GM12878 (cell line): ENCODE measurements around the gene ZNF506. TPM values are rescaled to one million over a fixed set of nuclear protein-coding genes. Genes with fewer than 3 reads are reported as not detected.

Source experiments
- ATAC-seq: fragments of 200-7000 bp; cut with Tn5 transposase; 3 replicates; pipeline ENCODE4 v1.9.1; 2020; ENCODE audit warnings: mild to moderate bottlenecking, moderate library complexity
- BruUV-seq: library from RNA; stranded (reverse); fragments of 400-500 nt; replicated peaks from 2 replicates; lab custom pipeline; 2021; lab: Mats Ljungman, UMichigan
- CTCF ChIA-PET: fragments of 300-600 bp; sonication (Branson Sonifier 250); formaldehyde crosslinking; extraction: SDS; loops from one replicate; lab custom pipeline; 2021; ENCODE audit warnings: inconsistent platforms; lab: Yijun Ruan, JAX
- POLR2A ChIA-PET: fragments of 350-600 bp; formaldehyde crosslinking; extraction: SDS; loops from one replicate; lab custom pipeline; 2021; ENCODE audit warnings: inconsistent platforms; lab: Charles Lee
- RAD21 ChIA-PET: fragments of 300-600 bp; sonication (Branson Sonifier 250); formaldehyde crosslinking; loops from one replicate; lab custom pipeline; 2023; ENCODE audit warnings: antibody characterized with exemption; ENCODE audit not compliant: unreplicated experiment; lab: Charles Lee
- SMC1A ChIA-PET: fragments of 300-600 bp; sonication (Branson Sonifier 250); formaldehyde crosslinking; loops from one replicate; lab custom pipeline; 2023; ENCODE audit not compliant: unreplicated experiment, uncharacterized antibody; lab: Charles Lee
- DNase-seq: peaks from one replicate; pipeline ENCODE4 v3.0.0-alpha.2; 2011; ENCODE audit warnings: low read depth, low spot score
- FAIRE-seq: peaks from 3 replicates; lab custom pipeline; 2011; peaks lifted over from hg19 to GRCh38; lab: Jason Lieb, UNC
- H2AFZ ChIP-seq: 2 replicates; pipeline ENCODE4 v1.6.0; 2011; ENCODE audit warnings: low read depth, low read length, control low read depth; ENCODE audit not compliant: control insufficient read depth
- H3K27ac ChIP-seq: 2 replicates; pipeline ENCODE4 v1.5.1; 2011; ENCODE audit warnings: control low read depth; ENCODE audit not compliant: control insufficient read depth, insufficient read depth
- H3K27me3 ChIP-seq, 2 experiments: replicated peaks in 1 of 2; 2 replicates each; pipeline versions ENCODE4 v1.6.0 to v1.6.1; 2011; ENCODE audit warnings: low read length in 1 of 2; ENCODE audit not compliant: control insufficient read depth in 2 of 2, insufficient read depth in 2 of 2
- H3K36me3 ChIP-seq, 2 experiments: 2 replicates each; pipeline ENCODE4 v1.5.1; 2011; ENCODE audit warnings: low read length in 1 of 2; ENCODE audit not compliant: control insufficient read depth in 2 of 2, insufficient read depth in 2 of 2
- H3K4me1 ChIP-seq: 2 replicates; pipeline ENCODE4 v1.6.1; 2011; ENCODE audit warnings: mild to moderate bottlenecking, low read length, moderate library complexity, mixed read lengths; ENCODE audit not compliant: control insufficient read depth, insufficient read depth
- H3K4me2 ChIP-seq: 2 replicates; pipeline ENCODE4 v1.6.0; 2011; ENCODE audit warnings: control low read depth; ENCODE audit not compliant: control insufficient read depth, insufficient read depth
- H3K4me3 ChIP-seq: fragments of 200-600 bp; sonication (generic); 2 replicates; pipeline ENCODE4 v1.5.1; 2016
- H3K79me2 ChIP-seq: 2 replicates; pipeline ENCODE4 v1.6.0; 2011; ENCODE audit warnings: low read length; ENCODE audit not compliant: control insufficient read depth, insufficient read depth
- H3K9ac ChIP-seq: 2 replicates; pipeline ENCODE4 v1.8.0; 2011; ENCODE audit warnings: low read length, control low read depth, mixed read lengths; ENCODE audit not compliant: control insufficient read depth, insufficient read depth
- H3K9me3 ChIP-seq: replicated peaks from 3 replicates; pipeline ENCODE4 v1.5.1; 2011; ENCODE audit warnings: mild to moderate bottlenecking, low read length; ENCODE audit not compliant: control insufficient read depth, insufficient read depth
- H4K20me1 ChIP-seq: 2 replicates; pipeline ENCODE4 v1.6.0; 2011; ENCODE audit not compliant: control insufficient read depth, insufficient read depth
- CEBPB ChIP-seq, 2 experiments: fragments of 150-350 bp in 1 of 2; IDR thresholded peaks; 2 replicates each; pipeline ENCODE4 v1.6.1; 2012 to 2014; ENCODE audit warnings: low read depth in 2 of 2, low read length in 2 of 2, borderline replicate concordance in 1 of 2, inconsistent platforms in 1 of 2
- GABPA ChIP-seq: IDR thresholded peaks from 2 replicates; pipeline ENCODE4 v1.6.1; 2014; ENCODE audit warnings: antibody characterized with exemption, low read depth, mild to moderate bottlenecking, inconsistent platforms
- LARP7 ChIP-seq: fragments of 450-650 bp; IDR thresholded peaks from 2 replicates; pipeline ENCODE4 v1.6.1; 2017; ENCODE audit warnings: mild to moderate bottlenecking
- MEF2A ChIP-seq: IDR thresholded peaks from 2 replicates; pipeline ENCODE4 v1.6.1; 2011; ENCODE audit warnings: low read depth, mild to moderate bottlenecking, low read length, moderate library complexity; ENCODE audit not compliant: insufficient read depth
- MYB ChIP-seq: fragments of 150-350 bp; IDR thresholded peaks from 2 replicates; pipeline ENCODE4 v1.6.1; 2014; ENCODE audit warnings: mild to moderate bottlenecking, low read depth, low read length, borderline replicate concordance
- PML ChIP-seq: IDR thresholded peaks from 2 replicates; pipeline ENCODE4 v1.6.1; 2012; ENCODE audit warnings: low read length, inconsistent platforms
- RFX5 ChIP-seq: IDR thresholded peaks from 2 replicates; pipeline ENCODE4 v1.6.1; 2011; ENCODE audit warnings: low read depth, low read length, improper control_type of control experiment
- YBX1 ChIP-seq: fragments of 450-650 bp; IDR thresholded peaks from 2 replicates; pipeline ENCODE4 v1.6.1; 2016; ENCODE audit warnings: antibody characterized with exemption
- WGBS: methylation state at CpG from one replicate; pipeline ENCODE4 v1.1.6; 2016; ENCODE audit warnings: low lambda C conversion rate; ENCODE audit not compliant: insufficient replicate concordance, insufficient coverage; ENCODE audit errors: missing lambda C conversion rate; 5-methylcytosine and 5-hydroxymethylcytosine counted together
- in situ Hi-C: fragments of 300-500 bp; cut with MboI; formaldehyde crosslinking; loops from 9 replicates; pipeline ENCODE4 v1.14.3; 2018; ENCODE audit warnings: mixed read lengths
- intact Hi-C: fragments of 100-400 bp; cut with micrococcal nuclease; formaldehyde crosslinking; loops from one replicate; pipeline ENCODE4 v1.14.2; 2022; ENCODE audit not compliant: unreplicated experiment
- polyA plus RNA-seq, 11 experiments: library from polyadenylated mRNA; depleted of rRNA in 4 of 11; unstranded in 6 of 11; stranded (reverse) in 5 of 11; fragments of >200 nt; fragmentation: Nextera tagmentation in 4 of 11; fragmentation: Illumina TruSeq in 1 of 11; extraction: Ambion mirVana in 4 of 11; extraction: Trizol in 1 of 11; gene quantifications; 1 replicate in 1 of 11; 2 replicates in 10 of 11; pipeline versions ENCODE4 v1.2.1 to v1.2.3, GENCODE V29; 2011 to 2016; ENCODE audit warnings: inconsistent platforms in 2 of 11, missing spikeins in 2 of 11, low read depth in 1 of 11
- total RNA-seq, 4 experiments: library from RNA; depleted of rRNA in 3 of 4; stranded (reverse); fragments of >200 nt in 3 of 4; fragmentation: Illumina TruSeq in 1 of 4; extraction: Trizol in 1 of 4; gene quantifications; 2 replicates each; pipeline versions ENCODE4 v1.2.1 to v1.2.3, GENCODE V29; 2013 to 2021
- TF ChIP-seq, protein P1 (sequence below): fragments of 450-650 bp; formaldehyde crosslinking; IDR thresholded peaks from 2 replicates; pipeline ENCODE4 v1.4.0; 2022; ENCODE audit warnings: mild to moderate bottlenecking, moderate library complexity
- TF ChIP-seq, protein P2 (sequence below): fragments of 450-650 bp; IDR thresholded peaks from 2 replicates; pipeline ENCODE4 v1.6.1; 2016; ENCODE audit warnings: mild to moderate bottlenecking, moderate library complexity, borderline replicate concordance
- TF ChIP-seq, protein P3 (sequence below): fragments of 450-650 bp; IDR thresholded peaks from 2 replicates; pipeline ENCODE4 v1.6.1; 2016; ENCODE audit warnings: mild to moderate bottlenecking

ZNF506 gene
- total and polyA plus RNA-seq, 10 of the 15 experiments (the other 5 are each of a cell fraction or from before 2014, with no cell fraction given): 3.5 to 12.0 (median 7.9) TPM

DNA sequence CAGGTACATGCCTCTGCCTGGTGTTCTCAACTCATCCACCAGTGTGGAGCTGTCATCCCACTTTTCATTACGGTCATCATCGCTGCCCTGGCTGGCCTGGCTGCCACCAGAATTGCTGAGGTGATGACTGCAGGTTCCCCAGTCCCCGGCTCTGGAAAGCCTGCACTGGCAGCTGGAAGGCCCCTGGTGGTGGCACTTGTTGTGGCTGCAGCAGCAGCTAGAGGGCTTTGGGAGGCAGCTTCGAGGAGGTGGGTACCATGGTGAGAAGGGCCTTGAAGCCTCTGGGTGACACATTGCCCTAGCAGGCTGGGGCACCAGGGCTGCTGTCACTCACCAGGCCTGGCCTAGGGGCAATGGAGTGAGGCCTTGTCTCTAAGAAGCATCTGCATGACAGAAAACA lies 63.4 kb downstream of the ZNF506 start:
- Histone ChIP-seq H3K27me3 (no peaks in the 10 kb centered on the region), H3K4me1 (no peaks in the 10 kb centered on the region), H3K79me2 (no peaks in the 10 kb centered on the region), H3K9me3 (peaks cover 5% of the 10 kb centered on the region; the same call in 1 of the 3 replicates), H2AFZ (no peak overlapping the region), H3K9ac (no peak overlapping the region), H3K36me3 (no peaks in the 10 kb centered on the region), H3K27ac (no peak overlapping the region), H4K20me1 (no peaks in the 10 kb centered on the region), H3K4me2 (no peak overlapping the region), H3K4me3 (no peak overlapping the region)
- ATAC-seq (no peak), FAIRE-seq (no peak), DNase-seq (no peak)
- no TSS peak for BruUV-seq
- CTCF ChIA-PET: no interaction called here
- SMC1A ChIA-PET: no interaction called here
- RAD21 ChIA-PET: no interaction called here
- TF ChIP-seq MYB: no peak
- TF ChIP-seq LARP7: no peak
- no peak for TF ChIP-seq RFX5
- no peak for TF ChIP-seq MEF2A
- no peak for TF ChIP-seq YBX1
- no peak for TF ChIP-seq GABPA
- TF ChIP-seq, protein P1, sequence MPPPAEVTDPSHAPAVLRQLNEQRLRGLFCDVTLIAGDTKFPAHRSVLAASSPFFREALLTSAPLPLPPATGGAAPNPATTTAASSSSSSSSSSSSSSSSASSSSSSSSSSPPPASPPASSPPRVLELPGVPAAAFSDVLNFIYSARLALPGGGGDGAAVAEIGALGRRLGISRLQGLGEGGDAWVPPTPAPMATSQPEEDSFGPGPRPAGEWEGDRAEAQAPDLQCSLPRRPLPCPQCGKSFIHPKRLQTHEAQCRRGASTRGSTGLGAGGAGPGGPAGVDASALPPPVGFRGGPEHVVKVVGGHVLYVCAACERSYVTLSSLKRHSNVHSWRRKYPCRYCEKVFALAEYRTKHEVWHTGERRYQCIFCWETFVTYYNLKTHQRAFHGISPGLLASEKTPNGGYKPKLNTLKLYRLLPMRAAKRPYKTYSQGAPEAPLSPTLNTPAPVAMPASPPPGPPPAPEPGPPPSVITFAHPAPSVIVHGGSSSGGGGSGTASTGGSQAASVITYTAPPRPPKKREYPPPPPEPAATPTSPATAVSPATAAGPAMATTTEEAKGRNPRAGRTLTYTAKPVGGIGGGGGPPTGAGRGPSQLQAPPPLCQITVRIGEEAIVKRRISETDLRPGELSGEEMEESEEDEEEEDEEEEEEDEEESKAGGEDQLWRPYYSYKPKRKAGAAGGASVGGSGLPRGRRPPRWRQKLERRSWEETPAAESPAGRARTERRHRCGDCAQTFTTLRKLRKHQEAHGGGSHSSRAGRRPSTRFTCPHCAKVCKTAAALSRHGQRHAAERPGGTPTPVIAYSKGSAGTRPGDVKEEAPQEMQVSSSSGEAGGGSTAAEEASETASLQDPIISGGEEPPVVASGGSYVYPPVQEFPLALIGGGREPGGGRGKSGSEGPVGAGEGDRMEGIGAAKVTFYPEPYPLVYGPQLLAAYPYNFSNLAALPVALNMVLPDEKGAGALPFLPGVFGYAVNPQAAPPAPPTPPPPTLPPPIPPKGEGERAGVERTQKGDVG (CRISPR knock-in tag): no peak
- TF ChIP-seq CEBPB (IDR thresholded peaks at IDR 0.05; ENCODE audit: borderline replicate concordance in 1 of 2, low read depth in 2 of 2, low read length in 2 of 2): no peak
- TF ChIP-seq PML: no peak
- TF ChIP-seq, protein P2, sequence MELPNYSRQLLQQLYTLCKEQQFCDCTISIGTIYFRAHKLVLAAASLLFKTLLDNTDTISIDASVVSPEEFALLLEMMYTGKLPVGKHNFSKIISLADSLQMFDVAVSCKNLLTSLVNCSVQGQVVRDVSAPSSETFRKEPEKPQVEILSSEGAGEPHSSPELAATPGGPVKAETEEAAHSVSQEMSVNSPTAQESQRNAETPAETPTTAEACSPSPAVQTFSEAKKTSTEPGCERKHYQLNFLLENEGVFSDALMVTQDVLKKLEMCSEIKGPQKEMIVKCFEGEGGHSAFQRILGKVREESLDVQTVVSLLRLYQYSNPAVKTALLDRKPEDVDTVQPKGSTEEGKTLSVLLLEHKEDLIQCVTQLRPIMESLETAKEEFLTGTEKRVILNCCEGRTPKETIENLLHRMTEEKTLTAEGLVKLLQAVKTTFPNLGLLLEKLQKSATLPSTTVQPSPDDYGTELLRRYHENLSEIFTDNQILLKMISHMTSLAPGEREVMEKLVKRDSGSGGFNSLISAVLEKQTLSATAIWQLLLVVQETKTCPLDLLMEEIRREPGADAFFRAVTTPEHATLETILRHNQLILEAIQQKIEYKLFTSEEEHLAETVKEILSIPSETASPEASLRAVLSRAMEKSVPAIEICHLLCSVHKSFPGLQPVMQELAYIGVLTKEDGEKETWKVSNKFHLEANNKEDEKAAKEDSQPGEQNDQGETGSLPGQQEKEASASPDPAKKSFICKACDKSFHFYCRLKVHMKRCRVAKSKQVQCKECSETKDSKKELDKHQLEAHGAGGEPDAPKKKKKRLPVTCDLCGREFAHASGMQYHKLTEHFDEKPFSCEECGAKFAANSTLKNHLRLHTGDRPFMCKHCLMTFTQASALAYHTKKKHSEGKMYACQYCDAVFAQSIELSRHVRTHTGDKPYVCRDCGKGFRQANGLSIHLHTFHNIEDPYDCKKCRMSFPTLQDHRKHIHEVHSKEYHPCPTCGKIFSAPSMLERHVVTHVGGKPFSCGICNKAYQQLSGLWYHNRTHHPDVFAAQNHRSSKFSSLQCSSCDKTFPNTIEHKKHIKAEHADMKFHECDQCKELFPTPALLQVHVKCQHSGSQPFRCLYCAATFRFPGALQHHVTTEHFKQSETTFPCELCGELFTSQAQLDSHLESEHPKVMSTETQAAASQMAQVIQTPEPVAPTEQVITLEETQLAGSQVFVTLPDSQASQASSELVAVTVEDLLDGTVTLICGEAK: no peak
- TF ChIP-seq, protein P3, sequence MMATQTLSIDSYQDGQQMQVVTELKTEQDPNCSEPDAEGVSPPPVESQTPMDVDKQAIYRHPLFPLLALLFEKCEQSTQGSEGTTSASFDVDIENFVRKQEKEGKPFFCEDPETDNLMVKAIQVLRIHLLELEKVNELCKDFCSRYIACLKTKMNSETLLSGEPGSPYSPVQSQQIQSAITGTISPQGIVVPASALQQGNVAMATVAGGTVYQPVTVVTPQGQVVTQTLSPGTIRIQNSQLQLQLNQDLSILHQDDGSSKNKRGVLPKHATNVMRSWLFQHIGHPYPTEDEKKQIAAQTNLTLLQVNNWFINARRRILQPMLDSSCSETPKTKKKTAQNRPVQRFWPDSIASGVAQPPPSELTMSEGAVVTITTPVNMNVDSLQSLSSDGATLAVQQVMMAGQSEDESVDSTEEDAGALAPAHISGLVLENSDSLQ: no peak
- intact Hi-C loops (no loop called here), in situ Hi-C loops (no loop called here)
- POLR2A ChIA-PET: no interaction called here
- WGBS: 43% methylated on average over 4 of the region's 4 CpGs
